HL-60 (cell line): Measurements from ENCODE around the gene SEC14L1.

ENCODE experiments used
- DNase-seq, 2 experiments: peaks; one replicate each; pipeline ENCODE4 v3.0.0-alpha.2; 2010 to 2020; ENCODE audit warnings: low read depth in 1 of 2, low spot score in 1 of 2
- H3K27ac ChIP-seq: fragments of 250-450 bp; sonication (Bioruptor Pico); replicated peaks from 2 replicates; pipeline ENCODE4 v1.5.1; 2020; ENCODE audit warnings: mild to moderate bottlenecking, moderate library complexity
- H3K27me3 ChIP-seq: fragments of 250-450 bp; sonication (Bioruptor Pico); 2 replicates; pipeline ENCODE4 v1.5.1; 2021; ENCODE audit warnings: mild to moderate bottlenecking, moderate library complexity; ENCODE audit not compliant: insufficient read depth, poor library complexity, severe bottlenecking
- H3K4me3 ChIP-seq: replicated peaks from 2 replicates; pipeline ENCODE4 v1.5.1; 2011; ENCODE audit warnings: mild to moderate bottlenecking, control low read depth, low read length; ENCODE audit not compliant: insufficient read depth
- GABPA ChIP-seq: IDR thresholded peaks from 2 replicates; pipeline ENCODE4 v1.6.1; 2012; ENCODE audit warnings: low read depth
- POLR2AphosphoS5 ChIP-seq: IDR thresholded peaks from 2 replicates; pipeline ENCODE4 v1.6.1; 2012; ENCODE audit warnings: low read depth
- SPI1 ChIP-seq: IDR thresholded peaks from 2 replicates; pipeline ENCODE4 v1.6.1; 2012; ENCODE audit warnings: low read depth, mild to moderate bottlenecking, borderline replicate concordance
- TF ChIP-seq, protein P1 (sequence below): IDR thresholded peaks from 2 replicates; pipeline ENCODE4 v1.6.1; 2012; ENCODE audit warnings: low read depth; ENCODE audit not compliant: insufficient replicate concordance
- TF ChIP-seq, protein P2 (sequence below): IDR thresholded peaks from one replicate; pipeline ENCODE4 v1.5.1; 2011; ENCODE audit warnings: low read length, control low read depth, inconsistent platforms; ENCODE audit not compliant: insufficient read depth

The SEC14L1 gene

DNA sequence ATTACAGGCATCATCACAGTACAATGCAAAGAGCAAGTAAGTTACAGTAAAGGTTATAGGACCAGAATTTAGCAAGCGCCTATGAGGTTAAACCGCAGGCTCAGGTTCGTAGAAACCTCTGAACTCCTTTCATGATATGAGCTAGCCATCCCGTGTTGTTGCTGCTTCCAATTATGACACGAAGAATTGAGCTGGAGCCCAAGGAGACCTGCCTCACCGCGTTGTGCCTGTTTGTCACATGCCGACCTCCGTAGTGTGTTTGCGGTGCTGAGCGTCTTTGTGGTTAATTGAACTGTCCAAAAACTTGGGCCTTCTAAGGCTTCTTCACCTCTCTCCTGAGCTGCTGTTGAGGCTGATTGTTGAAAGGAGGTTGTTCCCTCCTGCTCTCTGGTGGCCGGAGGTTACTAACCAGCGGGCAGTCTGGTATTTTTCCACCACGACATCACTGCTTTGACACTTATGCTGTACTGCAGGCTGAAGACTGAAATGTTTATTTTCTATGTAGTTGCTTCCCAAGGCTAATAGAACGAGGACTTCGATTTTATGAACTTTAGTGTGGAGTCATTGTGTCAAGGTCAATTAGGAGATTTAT lies 67.5 kb downstream of the SEC14L1 start:
- Histone ChIP-seq H3K4me3 (no peak overlapping the region), H3K27me3 (no peaks in the 10 kb centered on the region), H3K27ac (no peak overlapping the region)
- DNase-seq: no peak
- TF ChIP-seq GABPA (no peak), SPI1 (no peak), POLR2AphosphoS5 (no peak)
- TF ChIP-seq, protein P1, sequence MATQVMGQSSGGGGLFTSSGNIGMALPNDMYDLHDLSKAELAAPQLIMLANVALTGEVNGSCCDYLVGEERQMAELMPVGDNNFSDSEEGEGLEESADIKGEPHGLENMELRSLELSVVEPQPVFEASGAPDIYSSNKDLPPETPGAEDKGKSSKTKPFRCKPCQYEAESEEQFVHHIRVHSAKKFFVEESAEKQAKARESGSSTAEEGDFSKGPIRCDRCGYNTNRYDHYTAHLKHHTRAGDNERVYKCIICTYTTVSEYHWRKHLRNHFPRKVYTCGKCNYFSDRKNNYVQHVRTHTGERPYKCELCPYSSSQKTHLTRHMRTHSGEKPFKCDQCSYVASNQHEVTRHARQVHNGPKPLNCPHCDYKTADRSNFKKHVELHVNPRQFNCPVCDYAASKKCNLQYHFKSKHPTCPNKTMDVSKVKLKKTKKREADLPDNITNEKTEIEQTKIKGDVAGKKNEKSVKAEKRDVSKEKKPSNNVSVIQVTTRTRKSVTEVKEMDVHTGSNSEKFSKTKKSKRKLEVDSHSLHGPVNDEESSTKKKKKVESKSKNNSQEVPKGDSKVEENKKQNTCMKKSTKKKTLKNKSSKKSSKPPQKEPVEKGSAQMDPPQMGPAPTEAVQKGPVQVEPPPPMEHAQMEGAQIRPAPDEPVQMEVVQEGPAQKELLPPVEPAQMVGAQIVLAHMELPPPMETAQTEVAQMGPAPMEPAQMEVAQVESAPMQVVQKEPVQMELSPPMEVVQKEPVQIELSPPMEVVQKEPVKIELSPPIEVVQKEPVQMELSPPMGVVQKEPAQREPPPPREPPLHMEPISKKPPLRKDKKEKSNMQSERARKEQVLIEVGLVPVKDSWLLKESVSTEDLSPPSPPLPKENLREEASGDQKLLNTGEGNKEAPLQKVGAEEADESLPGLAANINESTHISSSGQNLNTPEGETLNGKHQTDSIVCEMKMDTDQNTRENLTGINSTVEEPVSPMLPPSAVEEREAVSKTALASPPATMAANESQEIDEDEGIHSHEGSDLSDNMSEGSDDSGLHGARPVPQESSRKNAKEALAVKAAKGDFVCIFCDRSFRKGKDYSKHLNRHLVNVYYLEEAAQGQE: no peak
- TF ChIP-seq, protein P2, sequence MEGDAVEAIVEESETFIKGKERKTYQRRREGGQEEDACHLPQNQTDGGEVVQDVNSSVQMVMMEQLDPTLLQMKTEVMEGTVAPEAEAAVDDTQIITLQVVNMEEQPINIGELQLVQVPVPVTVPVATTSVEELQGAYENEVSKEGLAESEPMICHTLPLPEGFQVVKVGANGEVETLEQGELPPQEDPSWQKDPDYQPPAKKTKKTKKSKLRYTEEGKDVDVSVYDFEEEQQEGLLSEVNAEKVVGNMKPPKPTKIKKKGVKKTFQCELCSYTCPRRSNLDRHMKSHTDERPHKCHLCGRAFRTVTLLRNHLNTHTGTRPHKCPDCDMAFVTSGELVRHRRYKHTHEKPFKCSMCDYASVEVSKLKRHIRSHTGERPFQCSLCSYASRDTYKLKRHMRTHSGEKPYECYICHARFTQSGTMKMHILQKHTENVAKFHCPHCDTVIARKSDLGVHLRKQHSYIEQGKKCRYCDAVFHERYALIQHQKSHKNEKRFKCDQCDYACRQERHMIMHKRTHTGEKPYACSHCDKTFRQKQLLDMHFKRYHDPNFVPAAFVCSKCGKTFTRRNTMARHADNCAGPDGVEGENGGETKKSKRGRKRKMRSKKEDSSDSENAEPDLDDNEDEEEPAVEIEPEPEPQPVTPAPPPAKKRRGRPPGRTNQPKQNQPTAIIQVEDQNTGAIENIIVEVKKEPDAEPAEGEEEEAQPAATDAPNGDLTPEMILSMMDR: no peak

- no peak overlapping the region for H3K4me3 ChIP-seq
- H3K27ac ChIP-seq: no peak overlapping the region
- DNase-seq: no peak
- no peaks in the 10 kb centered on the region for H3K27me3 ChIP-seq
- TF ChIP-seq POLR2AphosphoS5: no peak
- no peak for TF ChIP-seq GABPA
- TF ChIP-seq, protein P1: no peak
- TF ChIP-seq, protein P2: no peak
- TF ChIP-seq SPI1: no peak
These were observed 68.1 kb downstream of the SEC14L1 start for GRCh38 chr17:77208856-77209255.

- no peak overlapping the region for H3K4me3 ChIP-seq
- no peak for DNase-seq
- no peak overlapping the region for H3K27ac ChIP-seq
- no peak for TF ChIP-seq POLR2AphosphoS5
- TF ChIP-seq, protein P2: no peak
- TF ChIP-seq, protein P1: no peak
- no peak for TF ChIP-seq GABPA
- no peak for TF ChIP-seq SPI1
- no peaks in the 10 kb centered on the region for H3K27me3 ChIP-seq
These were observed 68.6 kb downstream of the SEC14L1 start for GRCh38 chr17:77209330-77209748.
